Measurements from ENCODE around the gene CHSY3.

CHSY3 gene

GRCh38 chr5:129904102-129904666 lies at the start of gene CHSY3:
Gene CHSY3 (plus strand): TSS chr5:129904465.
- TF ChIP-seq CTCF (IDR thresholded peaks at IDR 0.05; ENCODE audit: low read length, missing control alignments), result no peak
- H3K4me3 ChIP-seq (replicated peaks; ENCODE audit: low read depth, low read length), result peak within 1 kb of the TSS; percentile 60
- DNase-seq (ENCODE audit: low read depth), result peak; percentile 83

GRCh38 chr5:129856325-129856724 lies 47.9 kb upstream of the CHSY3 start:
- H3K4me3 ChIP-seq (replicated peaks; ENCODE audit: low read depth, low read length), result no peak overlapping the region
- TF ChIP-seq CTCF (IDR thresholded peaks at IDR 0.05; ENCODE audit: low read length, missing control alignments), result no peak
- no peak for DNase-seq (ENCODE audit: low read depth)

- no peak overlapping the region for H3K4me3 ChIP-seq (replicated peaks; ENCODE audit: low read depth, low read length)
- TF ChIP-seq CTCF (IDR thresholded peaks at IDR 0.05; ENCODE audit: low read length, missing control alignments), result no peak
- peak; percentile 19 for DNase-seq (ENCODE audit: low read depth)
Measured at GRCh38 chr5:129857116-129857515, 47.1 kb upstream of the CHSY3 start.

GRCh38 chr5:129858131-129858675 lies 46.1 kb upstream of the CHSY3 start:
- no peak overlapping the region for H3K4me3 ChIP-seq (replicated peaks; ENCODE audit: low read depth, low read length)
- no peak for TF ChIP-seq CTCF (IDR thresholded peaks at IDR 0.05; ENCODE audit: low read length, missing control alignments)
- DNase-seq (ENCODE audit: low read depth), result no peak

- no peak for TF ChIP-seq CTCF (IDR thresholded peaks at IDR 0.05; ENCODE audit: low read length, missing control alignments)
Measured at GRCh38 chr5:129884322-129884721, 19.9 kb upstream of the CHSY3 start.

GRCh38 chr5:129899454-129899853 lies 4.8 kb upstream of the CHSY3 start:
- TF ChIP-seq CTCF (IDR thresholded peaks at IDR 0.05; ENCODE audit: low read length, missing control alignments), result peak; percentile 41
- peak; percentile 66 for DNase-seq (ENCODE audit: low read depth)
- H3K4me3 ChIP-seq (replicated peaks; ENCODE audit: low read depth, low read length), result no peak overlapping the region

More at GRCh38 chr5:129884322-129884721, 19.9 kb upstream of the CHSY3 start:
- DNase-seq (ENCODE audit: low read depth), result no peak
- no peak overlapping the region for H3K4me3 ChIP-seq (replicated peaks; ENCODE audit: low read depth, low read length)

GRCh38 chr5:129902816-129903215 lies 1.4 kb upstream of the CHSY3 start:
- DNase-seq (ENCODE audit: low read depth), result no peak
- H3K4me3 ChIP-seq (replicated peaks; ENCODE audit: low read depth, low read length), result no peak overlapping the region
- TF ChIP-seq CTCF (IDR thresholded peaks at IDR 0.05; ENCODE audit: low read length, missing control alignments), result no peak
